Stimulated activated CD4-positive, alpha-beta T cell treated with anti-CD3 and anti-CD28 coated beads, Interleukin-1b, Interleukin-23, amount 100 ng/mL, for 1 hour (primary cell): ENCODE data around the gene TMEM132E.

ENCODE experiments used
- DNase-seq, 2 donors: peaks; one replicate each; pipeline ENCODE4 v3.0.0-alpha.2; 2020; ENCODE audit warnings: low read depth in 2 of 2

The TMEM132E gene

GRCh38 chr17:34658811-34659560 is 79.6 kb downstream of the TMEM132E start:
- no peak for DNase-seq

DNA sequence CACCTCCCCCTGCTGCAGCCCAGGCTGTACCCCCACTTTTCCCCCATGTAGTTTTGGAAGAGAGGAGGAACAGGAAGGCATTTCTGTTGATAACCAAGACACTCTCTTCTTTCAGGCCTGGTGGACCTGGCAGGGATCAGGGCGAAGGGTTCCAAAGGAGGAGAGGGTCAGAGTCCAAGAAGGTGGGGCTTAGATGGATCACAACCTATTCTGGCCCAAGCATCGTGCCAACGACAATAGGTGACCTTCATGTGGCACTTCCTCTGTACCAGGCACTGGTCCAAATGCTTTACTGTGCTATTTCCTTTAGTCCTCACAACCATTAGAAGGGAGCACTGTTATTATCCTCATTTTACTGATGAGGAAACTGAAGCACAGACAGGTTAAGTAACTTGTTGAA is 84.3 kb downstream of the TMEM132E start:
- no peak for DNase-seq

DNA sequence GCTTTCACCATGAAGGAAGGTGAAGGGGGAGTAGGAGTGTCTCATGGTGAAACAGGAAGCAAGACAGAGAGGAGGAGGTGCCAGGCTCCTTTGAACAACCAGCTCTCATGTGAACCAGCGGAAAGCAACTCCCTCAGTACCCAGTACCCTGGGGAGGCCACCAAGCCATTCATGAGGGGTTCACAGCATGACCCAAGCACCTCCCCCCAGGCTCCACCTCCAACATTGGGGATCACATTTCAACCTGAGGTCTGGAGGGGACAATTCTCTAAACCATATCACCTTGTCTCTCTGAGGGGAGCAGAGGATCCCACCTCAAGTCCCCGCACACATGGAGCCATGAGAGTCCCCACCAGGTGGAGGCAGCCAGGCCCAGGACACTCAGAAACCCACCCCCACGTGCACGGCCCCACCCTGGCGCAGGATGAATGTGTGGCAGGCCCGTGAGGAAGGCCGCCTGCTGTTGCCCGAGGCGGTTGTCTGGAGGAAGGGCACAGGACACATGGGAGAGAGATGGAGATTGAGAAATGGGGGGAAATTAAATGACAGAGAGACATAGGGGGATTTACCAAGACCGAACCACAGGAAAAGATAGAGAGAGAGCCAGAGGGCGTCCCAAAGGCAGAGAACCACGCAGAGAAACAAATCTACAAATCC is 85.9 kb downstream of the TMEM132E start:
- DNase-seq: no peak

DNA sequence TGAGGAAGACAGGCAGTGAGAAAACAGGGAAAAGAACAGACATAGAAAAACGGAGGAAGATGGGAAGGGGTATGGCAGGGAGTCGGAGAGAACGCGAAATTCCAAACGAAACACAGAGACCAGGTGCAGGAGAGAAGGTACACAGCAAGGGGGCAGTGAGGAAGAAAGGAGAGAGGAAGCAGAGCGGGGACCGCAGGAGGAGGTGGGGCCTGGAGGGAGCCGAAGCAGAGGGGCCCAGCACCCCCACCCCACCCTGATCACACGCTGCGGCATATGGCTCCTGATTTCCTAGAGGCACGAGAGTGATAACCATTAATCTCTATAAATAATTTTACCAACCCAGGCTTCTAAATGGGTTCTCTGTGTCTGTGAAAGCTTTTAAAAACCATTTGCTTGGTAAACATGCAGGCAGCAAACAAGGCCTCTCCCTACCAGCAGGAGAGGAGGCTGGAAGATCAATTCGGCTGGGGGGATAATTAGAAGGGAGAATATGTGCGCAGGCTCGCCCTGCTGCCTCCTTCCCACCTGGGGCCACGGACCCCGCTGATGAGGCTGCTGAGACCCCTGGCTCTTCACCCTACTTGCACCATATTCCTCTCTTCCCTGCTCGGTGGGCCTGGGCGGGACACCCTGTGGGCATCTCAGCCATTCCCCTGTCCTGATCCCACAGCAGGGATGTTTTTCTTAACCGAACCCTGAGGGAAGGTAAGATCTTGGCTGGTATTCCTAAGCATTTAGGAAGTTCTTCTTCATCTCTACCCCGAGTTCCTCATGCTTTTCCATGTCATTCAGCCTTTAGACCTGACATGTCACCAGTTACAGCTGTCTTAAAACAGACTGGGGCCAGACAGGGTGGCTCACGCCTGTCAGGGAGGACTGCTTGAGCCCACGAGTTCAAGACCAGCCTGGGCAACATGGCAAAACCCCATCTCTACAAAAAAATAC is 86.7 kb downstream of the TMEM132E start:
- no peak for DNase-seq

GRCh38 chr17:34667656-34668055 is 88.3 kb downstream of the TMEM132E start:
- no peak for DNase-seq

DNA sequence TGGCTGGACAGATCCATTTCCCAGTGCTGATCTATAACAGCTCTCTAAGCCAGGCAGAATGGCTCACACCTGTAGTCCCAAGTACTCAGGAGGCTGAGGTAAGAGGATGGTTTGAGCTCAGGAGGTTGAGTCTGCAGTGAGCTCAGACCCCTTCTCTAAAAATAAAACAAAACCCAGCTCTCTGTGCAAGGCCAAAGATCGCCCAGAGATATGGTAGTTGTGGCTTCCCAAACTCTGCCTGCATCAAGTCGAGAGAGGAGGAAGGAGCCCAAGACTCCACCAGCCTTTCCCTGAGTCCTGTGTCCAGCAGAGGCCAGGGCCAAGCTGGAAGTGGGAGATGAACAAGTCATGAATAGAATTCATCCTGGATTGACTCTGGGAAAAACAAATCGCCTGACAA is 88.8 kb downstream of the TMEM132E start:
- no peak for DNase-seq

GRCh38 chr17:34669511-34669910 is 90.1 kb downstream of the TMEM132E start:
- no peak for DNase-seq

DNA sequence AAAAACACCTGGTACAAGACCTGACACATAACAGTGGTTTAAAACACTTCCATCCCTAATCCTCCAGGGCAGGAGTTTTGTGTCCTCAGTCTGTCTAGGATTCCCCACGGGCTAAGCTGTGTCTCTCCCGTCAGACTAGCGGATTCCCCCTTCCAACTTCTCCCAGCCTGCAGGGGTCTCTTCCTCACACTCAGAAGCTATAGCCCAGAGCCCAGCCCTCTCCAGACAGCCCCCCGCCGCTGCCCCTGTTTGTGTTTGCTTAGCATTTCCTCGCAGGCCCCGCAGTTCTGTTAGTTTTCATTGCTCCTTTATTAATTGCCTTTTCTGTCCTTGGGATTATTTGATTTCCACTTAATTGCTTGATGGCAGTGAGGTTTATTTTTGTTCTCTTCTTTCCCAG is 91.2 kb downstream of the TMEM132E start:
- no peak for DNase-seq

- no peak for DNase-seq
Observed at GRCh38 chr17:34671191-34671590, 91.8 kb downstream of the TMEM132E start.

- no peak for DNase-seq
Observed at GRCh38 chr17:34672176-34672785, 92.9 kb downstream of the TMEM132E start.

DNA sequence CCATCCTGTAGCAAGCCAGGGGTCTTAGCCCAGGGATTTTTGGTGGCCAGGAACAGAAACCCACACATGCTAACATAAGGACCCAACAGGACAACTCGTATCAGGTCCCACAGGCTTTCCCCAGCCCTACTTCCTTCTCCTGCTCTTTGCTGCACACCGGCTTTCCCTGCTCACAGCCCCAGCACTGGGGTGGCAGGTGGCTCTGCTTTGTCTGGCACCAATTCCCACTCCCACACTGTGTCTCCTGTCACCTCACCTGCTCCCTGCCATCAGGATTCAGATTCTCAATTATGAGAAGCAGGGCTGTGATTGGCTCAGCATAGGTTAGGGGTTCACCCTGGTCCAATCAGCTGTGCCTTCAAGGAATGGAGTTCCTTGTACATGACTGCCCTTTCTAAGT is 94.1 kb downstream of the TMEM132E start:
- no peak for DNase-seq

- DNase-seq: no peak
Observed at GRCh38 chr17:34673995-34674890, 94.9 kb downstream of the TMEM132E start.

DNA sequence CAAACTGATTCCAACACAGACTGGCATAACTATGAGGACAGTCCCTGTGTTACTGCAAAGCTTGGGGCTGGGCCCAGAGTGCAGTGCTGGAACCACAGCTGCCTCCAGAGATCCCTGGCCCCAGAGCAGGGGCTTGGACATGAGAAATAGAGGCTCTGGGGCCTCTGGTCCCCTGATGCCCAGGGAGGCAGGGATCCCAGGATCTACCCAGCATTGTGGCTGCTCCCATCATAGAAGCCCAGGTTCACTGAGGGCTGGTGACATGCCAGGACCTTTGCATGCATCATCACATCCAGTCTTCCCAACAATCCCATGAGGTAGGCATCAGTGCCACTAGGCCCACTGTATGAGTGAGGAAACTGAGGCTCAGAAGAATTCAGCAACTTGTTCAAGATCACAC is 95.8 kb downstream of the TMEM132E start:
- no peak for DNase-seq

DNA sequence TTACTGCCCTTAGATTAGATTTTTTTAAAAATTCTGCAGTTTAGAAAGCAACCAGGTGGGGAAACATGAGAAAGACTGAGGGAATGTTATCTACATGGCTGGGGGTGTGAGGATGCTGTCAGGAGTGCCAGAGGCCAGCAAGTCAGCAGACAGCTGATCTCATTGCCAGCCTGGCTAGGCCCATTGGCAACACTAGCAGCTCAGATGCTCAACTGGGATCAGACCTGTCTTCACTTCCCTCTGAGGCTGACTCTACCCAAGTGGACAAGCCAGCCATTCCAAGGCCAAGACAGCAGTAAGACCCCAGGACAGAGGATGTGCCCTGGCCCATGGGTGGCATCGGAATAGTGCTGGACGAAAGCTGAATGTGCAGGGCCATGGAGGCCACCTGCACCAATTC is 96.2 kb downstream of the TMEM132E start:
- no peak for DNase-seq

DNA sequence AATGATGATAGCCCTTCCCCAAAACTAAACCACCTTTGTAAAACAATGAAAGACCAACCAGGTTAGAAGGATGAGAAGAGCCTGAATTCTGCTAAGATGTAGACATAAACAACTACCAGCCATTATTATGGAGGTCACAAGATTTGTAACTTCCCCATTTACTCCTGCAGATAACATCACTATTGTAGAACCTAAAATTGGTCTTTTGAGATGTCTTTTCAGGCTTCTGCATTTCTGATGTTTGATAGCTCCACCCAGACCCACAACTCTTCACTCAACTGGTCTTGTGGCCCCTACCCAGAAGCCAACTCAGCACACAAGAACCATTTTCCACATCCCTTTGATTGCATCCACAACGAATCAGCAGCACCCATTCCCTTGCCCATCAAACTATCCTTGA is 100.8 kb downstream of the TMEM132E start:
- no peak for DNase-seq

DNA sequence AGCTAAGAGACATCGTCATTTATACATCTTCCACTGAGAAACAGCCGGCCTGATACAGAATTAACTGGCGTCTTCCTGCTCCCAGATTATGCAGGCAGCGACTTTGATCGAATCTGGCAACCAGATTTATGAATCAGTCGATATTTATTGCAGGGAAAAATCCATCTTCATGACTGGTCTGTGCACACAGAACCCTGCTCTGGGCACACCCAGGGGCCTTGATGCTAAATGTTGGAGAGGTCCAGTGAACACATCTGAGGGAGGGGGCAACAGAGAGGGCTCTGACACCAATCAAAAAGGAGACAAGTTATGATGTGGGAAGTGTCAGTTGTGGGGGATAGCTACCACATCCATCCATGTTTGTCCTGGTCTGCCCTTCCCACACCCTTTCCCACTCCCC is 102.9 kb downstream of the TMEM132E start:
- no peak for DNase-seq

DNA sequence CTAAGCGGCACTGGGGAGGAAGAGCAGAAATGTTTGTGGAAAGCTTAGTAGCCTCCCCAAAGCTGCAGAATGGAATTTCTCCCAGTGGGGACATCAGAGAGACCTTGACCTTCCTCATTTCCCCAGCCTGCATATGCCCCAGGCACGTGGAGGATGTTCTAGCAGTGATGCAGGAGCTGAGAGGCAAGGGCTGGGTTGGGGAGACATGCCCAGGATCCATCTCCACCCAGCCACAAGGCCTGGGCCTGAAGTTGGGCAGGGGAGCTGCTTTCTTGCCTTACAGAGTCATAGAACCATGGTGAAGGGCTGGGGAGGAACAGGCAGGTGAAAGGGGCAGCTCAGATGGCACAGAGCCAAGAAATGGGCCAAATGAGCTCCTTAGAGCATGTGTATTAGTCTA is 104.0 kb downstream of the TMEM132E start:
- DNase-seq: no peak
